OCI-LY1 (cell line): ENCODE measurements around the gene SPI1.

Experiments
- H2AFZ ChIP-seq: fragments of 200-600 bp; sonication (generic), shearing (Covaris generic); 2 replicates; pipeline ENCODE4 v1.6.0; 2014; ENCODE audit warnings: antibody characterized with exemption, mild to moderate bottlenecking, low read length
- H3F3A ChIP-seq: fragments of 200-600 bp; sonication (generic), shearing (Covaris generic); 2 replicates; pipeline ENCODE4 v1.6.0; 2014; ENCODE audit warnings: mild to moderate bottlenecking, antibody characterized with exemption, low read length, moderate library complexity; ENCODE audit not compliant: insufficient read depth
- H3K27ac ChIP-seq: fragments of 200-600 bp; sonication (generic); 2 replicates; pipeline ENCODE4 v1.5.1; 2014; ENCODE audit warnings: low read length, mixed run types, mild to moderate bottlenecking, low read depth; ENCODE audit not compliant: poor library complexity, severe bottlenecking
- H3K27me3 ChIP-seq: fragments of 200-600 bp; sonication (generic); 2 replicates; pipeline ENCODE4 v1.6.0; 2014; ENCODE audit warnings: antibody characterized with exemption, mild to moderate bottlenecking, low read length, moderate library complexity; ENCODE audit not compliant: insufficient read depth
- H3K36me3 ChIP-seq: fragments of 200-600 bp; sonication (generic); 2 replicates; pipeline ENCODE4 v1.6.1; 2014; ENCODE audit warnings: mild to moderate bottlenecking, antibody characterized with exemption, low read length, moderate library complexity, mixed read lengths; ENCODE audit not compliant: insufficient read depth
- H3K4me1 ChIP-seq: fragments of 200-600 bp; sonication (generic); 2 replicates; pipeline ENCODE4 v1.5.1; 2014; ENCODE audit warnings: mild to moderate bottlenecking, low read length, moderate library complexity; ENCODE audit not compliant: insufficient read depth, severe bottlenecking
- H3K4me2 ChIP-seq: fragments of 200-600 bp; sonication (generic), shearing (Covaris generic); 2 replicates; pipeline ENCODE4 v1.6.1; 2014; ENCODE audit warnings: low read length
- H3K4me3 ChIP-seq: fragments of 200-600 bp; sonication (generic); 2 replicates; pipeline ENCODE4 v1.5.1; 2014; ENCODE audit warnings: low read length, low read depth, mild to moderate bottlenecking, mixed read lengths; ENCODE audit not compliant: poor library complexity, severe bottlenecking
- H3K79me2 ChIP-seq: fragments of 200-600 bp; shearing (Covaris generic); 2 replicates; pipeline ENCODE4 v1.6.1; 2016; ENCODE audit warnings: mixed run types, low read length, mixed read lengths; ENCODE audit not compliant: insufficient read depth
- H3K9ac ChIP-seq: fragments of 200-600 bp; sonication (generic), shearing (Covaris generic); 2 replicates; pipeline ENCODE4 v1.6.1; 2014; ENCODE audit warnings: mild to moderate bottlenecking, low read length, mixed read lengths
- H3K9me2 ChIP-seq: fragments of 200-600 bp; sonication (generic), shearing (Covaris generic); 2 replicates; pipeline ENCODE4 v1.6.1; 2014; ENCODE audit warnings: low read depth, mild to moderate bottlenecking, low read length, mixed read lengths
- H3K9me3 ChIP-seq: fragments of 200-600 bp; shearing (Covaris generic); 2 replicates; pipeline ENCODE4 v1.6.1; 2014; ENCODE audit warnings: low read length, mixed read lengths
- H4K20me1 ChIP-seq: fragments of 200-600 bp; sonication (generic), shearing (Covaris generic); 2 replicates; pipeline ENCODE4 v1.6.0; 2016; ENCODE audit warnings: mild to moderate bottlenecking, low read length; ENCODE audit not compliant: insufficient read depth
- CTCF ChIP-seq: fragments of 200-600 bp; sonication (generic), shearing (Covaris generic); IDR thresholded peaks from 2 replicates; pipeline ENCODE4 v1.5.1; 2017; ENCODE audit warnings: mild to moderate bottlenecking, antibody characterized with exemption, low read length, moderate library complexity, mixed read lengths
- EZH2 ChIP-seq: fragments of 200-600 bp; sonication (generic), shearing (Covaris generic); IDR thresholded peaks from 2 replicates; pipeline ENCODE4 v1.8.0; 2017; ENCODE audit warnings: borderline replicate concordance, mixed run types, mild to moderate bottlenecking, antibody characterized with exemption, low read length, moderate library complexity, mixed read lengths

The SPI1 gene

GRCh38 chr11:47413351-47413750, 35.0 kb upstream of the SPI1 start:
- H3K9me2 ChIP-seq, result no peaks in the 10 kb centered on the region
- H3K27ac ChIP-seq, result no peak overlapping the region
- no peaks in the 10 kb centered on the region for H3K27me3 ChIP-seq
- no peak overlapping the region for H3K4me3 ChIP-seq
- H4K20me1 ChIP-seq, result no peaks in the 10 kb centered on the region
- no peak overlapping the region for H3K9ac ChIP-seq
- no peak overlapping the region for H3K4me2 ChIP-seq
- no peak for TF ChIP-seq EZH2
- no peak for TF ChIP-seq CTCF
- no peaks in the 10 kb centered on the region for H3K9me3 ChIP-seq
- H2AFZ ChIP-seq, result no peak overlapping the region
- H3F3A ChIP-seq, result no peaks in the 10 kb centered on the region
- peaks cover 26% of the 10 kb centered on the region for H3K36me3 ChIP-seq
- no peaks in the 10 kb centered on the region for H3K79me2 ChIP-seq
- peaks cover 36% of the 10 kb centered on the region for H3K4me1 ChIP-seq

- H3K4me2 ChIP-seq, result no peak overlapping the region
- no peaks in the 10 kb centered on the region for H3K9me2 ChIP-seq
- no peak overlapping the region for H3K4me3 ChIP-seq
- peaks cover 14% of the 10 kb centered on the region for H3K36me3 ChIP-seq
- H3K4me1 ChIP-seq, result peaks cover 45% of the 10 kb centered on the region
- no peak overlapping the region for H3K9ac ChIP-seq
- H3K27me3 ChIP-seq, result no peaks in the 10 kb centered on the region
- H4K20me1 ChIP-seq, result no peaks in the 10 kb centered on the region
- H3F3A ChIP-seq, result no peaks in the 10 kb centered on the region
- no peak overlapping the region for H2AFZ ChIP-seq
- H3K79me2 ChIP-seq, result no peaks in the 10 kb centered on the region
- no peaks in the 10 kb centered on the region for H3K9me3 ChIP-seq
- TF ChIP-seq EZH2 (no peak), CTCF (peak; percentile 91)
- no peak overlapping the region for H3K27ac ChIP-seq
Measured at GRCh38 chr11:47411884-47412746, 33.8 kb upstream of the SPI1 start.

DNA sequence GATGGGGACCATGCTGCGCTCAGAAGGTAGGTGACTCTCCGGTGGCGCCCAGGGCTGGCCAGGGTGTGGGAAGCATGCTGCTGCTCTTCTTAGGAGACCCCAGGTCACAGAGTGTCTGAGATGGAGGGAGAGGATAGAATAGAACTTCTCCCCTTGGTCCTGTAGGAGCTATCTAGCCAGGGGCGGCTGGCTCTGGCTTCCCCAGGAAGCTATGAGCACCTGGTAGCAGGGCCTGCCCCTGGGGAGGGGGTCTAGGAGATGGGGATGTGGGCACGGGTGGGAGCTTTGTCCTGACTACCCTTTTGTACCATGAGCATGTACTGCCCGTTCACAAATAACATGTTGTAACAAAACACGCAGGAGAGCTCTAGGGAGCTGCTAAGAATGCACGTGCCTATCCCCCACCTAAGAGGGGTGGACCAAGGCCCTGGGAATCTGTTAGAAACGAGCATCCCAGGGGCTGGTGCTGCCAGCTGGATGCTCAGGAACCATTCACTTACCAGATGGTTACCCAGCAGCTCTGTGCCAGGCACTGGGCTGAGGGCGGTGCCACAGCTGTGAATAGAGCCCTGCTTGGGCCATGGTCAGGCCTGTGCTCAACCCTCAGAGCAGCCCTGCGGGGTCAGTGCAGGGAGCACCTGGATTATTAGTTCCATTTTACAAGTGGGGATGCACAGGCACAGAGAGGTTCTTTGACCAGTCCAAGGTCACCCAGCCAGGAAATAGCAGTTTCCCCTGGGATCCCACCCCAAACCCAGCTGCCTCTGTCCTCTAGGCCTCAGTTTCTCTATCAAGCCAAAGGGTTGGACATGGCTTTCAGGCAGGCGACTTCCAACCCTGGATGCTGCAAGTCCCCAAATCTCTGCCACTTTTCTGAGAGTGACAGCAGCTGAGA, 32.3 kb upstream of the SPI1 start:
- H3K4me2 ChIP-seq, result no peak overlapping the region; the same call in 1 of the 2 replicates
- no peak overlapping the region; the same call in 1 of the 2 replicates for H3K9ac ChIP-seq
- H2AFZ ChIP-seq, result no peak overlapping the region

More for the DNA sequence above, 32.3 kb upstream of the SPI1 start:
- Histone ChIP-seq H3K9me3 (no peaks in the 10 kb centered on the region), H3F3A (no peaks in the 10 kb centered on the region), H3K4me3 (no peak overlapping the region), H4K20me1 (no peaks in the 10 kb centered on the region), H3K4me1 (peaks cover 50% of the 10 kb centered on the region), H3K9me2 (no peaks in the 10 kb centered on the region), H3K79me2 (no peaks in the 10 kb centered on the region), H3K27ac (peak overlapping the region; percentile 49), H3K36me3 (peaks cover 6% of the 10 kb centered on the region; the same call in 1 of the 2 replicates), H3K27me3 (no peaks in the 10 kb centered on the region)
- TF ChIP-seq EZH2 (no peak), CTCF (no peak)
